Epithelial cell of esophagus (primary cell): ENCODE results near the gene KREMEN1.

ENCODE experiments used
- DNase-seq: peaks from one replicate; pipeline ENCODE4 v3.0.0; 2010; ENCODE audit warnings: low read depth
- H3K4me3 ChIP-seq: 2 replicates; pipeline ENCODE4 v1.5.1; 2011; ENCODE audit warnings: mild to moderate bottlenecking, low read length, control low read depth
- CTCF ChIP-seq: IDR thresholded peaks from 2 replicates; pipeline ENCODE4 v1.5.1; 2011; ENCODE audit warnings: low read depth, mild to moderate bottlenecking, low read length, control low read depth, inconsistent platforms; ENCODE audit not compliant: insufficient read depth; ENCODE audit errors: missing control alignments

Gene KREMEN1

DNA sequence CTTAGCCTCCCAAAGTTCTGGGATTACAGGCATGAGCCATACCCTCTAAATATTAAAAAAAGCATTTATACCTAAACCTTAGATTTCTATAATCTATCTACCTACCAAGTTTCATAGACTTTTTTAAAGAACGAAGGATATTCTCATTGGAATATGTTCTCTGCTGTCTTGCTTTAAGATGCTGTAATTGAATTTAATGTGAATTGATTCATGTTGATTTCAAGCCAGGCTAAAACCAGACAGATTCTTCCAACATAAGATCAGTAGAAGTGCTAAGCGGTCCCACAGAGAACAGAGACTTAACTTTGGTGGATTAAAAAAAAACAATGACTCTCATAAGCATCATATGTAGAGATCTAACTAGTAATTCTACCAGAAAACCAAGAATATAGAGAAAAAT is 14.2 kb downstream of the KREMEN1 start:
- no peak overlapping the region for H3K4me3 ChIP-seq
- TF ChIP-seq CTCF, result no peak
- DNase-seq, result no peak

GRCh38 chr22:29088809-29089208 is 16.0 kb downstream of the KREMEN1 start:
- no peak overlapping the region for H3K4me3 ChIP-seq
- TF ChIP-seq CTCF, result no peak
- DNase-seq, result no peak

DNA sequence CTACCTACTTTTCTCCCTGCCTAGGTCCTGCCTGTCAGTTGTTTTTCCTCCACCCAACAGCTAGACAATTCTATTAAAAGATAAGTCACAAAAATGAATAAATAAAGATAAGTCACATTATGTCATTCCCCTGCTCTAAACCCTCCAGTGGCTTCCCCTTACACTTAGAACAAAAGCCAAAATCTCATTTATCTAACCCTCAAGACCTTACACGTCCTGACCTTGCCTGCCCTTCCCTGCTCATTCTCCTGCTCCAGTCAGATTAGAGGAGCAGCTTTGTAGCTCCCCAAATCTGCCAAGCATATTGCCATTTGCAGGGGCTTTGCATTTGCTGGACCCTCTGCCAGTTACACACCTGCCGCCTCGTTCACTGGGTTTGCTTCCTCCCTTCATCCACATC is 16.7 kb downstream of the KREMEN1 start:
- H3K4me3 ChIP-seq, result no peak overlapping the region
- DNase-seq, result no peak
- no peak for TF ChIP-seq CTCF

GRCh38 chr22:29090039-29090438 is 17.2 kb downstream of the KREMEN1 start:
- H3K4me3 ChIP-seq, result no peak overlapping the region
- no peak for DNase-seq
- no peak for TF ChIP-seq CTCF

GRCh38 chr22:29092243-29092642 is 19.4 kb downstream of the KREMEN1 start:
- no peak for DNase-seq
- no peak overlapping the region for H3K4me3 ChIP-seq
- TF ChIP-seq CTCF, result no peak

GRCh38 chr22:29093030-29093429 is 20.2 kb downstream of the KREMEN1 start:
- no peak for TF ChIP-seq CTCF
- no peak overlapping the region for H3K4me3 ChIP-seq
- no peak for DNase-seq

DNA sequence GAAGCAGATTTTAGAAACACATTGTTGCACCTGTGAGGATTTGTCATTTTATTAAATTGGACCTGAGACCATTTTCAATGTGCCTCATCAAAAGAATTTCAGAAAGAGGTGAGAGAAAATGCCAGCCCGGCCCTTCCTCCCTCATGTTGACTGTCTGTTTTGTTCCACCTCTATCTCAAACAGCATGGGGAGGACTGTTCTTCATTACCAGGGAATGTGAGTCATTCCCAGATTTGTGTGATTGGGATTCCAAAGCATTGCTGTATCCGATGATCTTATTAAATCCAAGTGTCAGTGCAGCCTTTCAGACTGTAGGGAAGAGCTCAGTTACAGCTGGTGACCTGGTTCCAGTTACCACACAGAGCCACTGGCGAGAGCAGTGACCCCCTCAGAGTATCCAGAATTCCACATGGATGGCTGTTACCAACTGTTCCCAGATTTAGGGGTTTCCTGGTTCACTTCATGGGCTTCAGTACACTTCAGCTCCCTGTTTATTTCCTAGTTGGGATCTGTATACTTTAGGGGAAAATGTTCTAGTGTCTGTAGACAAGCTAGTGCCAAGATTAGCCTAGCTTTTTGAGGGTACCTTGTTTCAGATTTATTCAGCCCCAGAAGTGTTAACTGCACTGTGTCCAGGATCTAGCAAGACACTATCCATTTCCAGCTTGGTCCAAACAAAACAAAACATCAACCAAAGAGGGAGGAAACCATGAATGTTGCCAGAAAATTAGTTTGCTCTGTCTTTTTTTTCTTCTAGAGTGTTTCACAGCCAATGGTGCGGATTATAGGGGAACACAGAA is 20.9 kb downstream of the KREMEN1 start:
- no peak overlapping the region for H3K4me3 ChIP-seq
- DNase-seq, result no peak
- TF ChIP-seq CTCF, result no peak
